CD4-positive, alpha-beta T cell treated with Interleukin-6 for 4 hours (primary cell): Measurements from ENCODE around the gene NCOA6.
"Not testable (repeated sequence)": the region's sequence is repeated elsewhere in the genome, so short reads cannot be mapped to it uniquely, and the experiment has no call there.

Experiments used
- DNase-seq: peaks from one replicate; pipeline ENCODE4 v3.0.0-alpha.2; 2020; ENCODE audit warnings: mixed read lengths

The NCOA6 gene

GRCh38 chr20:34824806-34825529 lies 483 bp downstream of the NCOA6 start:
- DNase-seq: peak; percentile 73

- peak; percentile 79 for DNase-seq
Observed at GRCh38 chr20:34824452-34824805, 1.0 kb downstream of the NCOA6 start.

GRCh38 chr20:34824026-34824425 lies 1.4 kb downstream of the NCOA6 start:
- no peak for DNase-seq

GRCh38 chr20:34820805-34821578 lies 4.5 kb downstream of the NCOA6 start:
- no peak for DNase-seq

- no peak for DNase-seq
Observed at GRCh38 chr20:34817801-34818200, 7.7 kb downstream of the NCOA6 start.

GRCh38 chr20:34817072-34817471 lies 8.4 kb downstream of the NCOA6 start:
- DNase-seq: no peak

- no peak for DNase-seq
Observed at GRCh38 chr20:34815636-34816035, 9.8 kb downstream of the NCOA6 start.

GRCh38 chr20:34808583-34808982 lies 16.9 kb downstream of the NCOA6 start:
- DNase-seq: no peak

GRCh38 chr20:34807944-34808465 lies 17.4 kb downstream of the NCOA6 start:
- DNase-seq: not testable (repeated sequence)

GRCh38 chr20:34806255-34806654 lies 19.2 kb downstream of the NCOA6 start:
- no peak for DNase-seq

- DNase-seq: no peak
Observed at GRCh38 chr20:34798871-34799270, 26.6 kb downstream of the NCOA6 start.

- DNase-seq: no peak
Observed at GRCh38 chr20:34798328-34798727, 27.1 kb downstream of the NCOA6 start.

GRCh38 chr20:34797012-34797995 lies 28.1 kb downstream of the NCOA6 start:
- DNase-seq: no peak

- no peak for DNase-seq
Observed at GRCh38 chr20:34794006-34794585, 31.4 kb downstream of the NCOA6 start.

GRCh38 chr20:34792687-34793363 lies 32.6 kb downstream of the NCOA6 start:
- DNase-seq: no peak

GRCh38 chr20:34791289-34792020 lies 34.0 kb downstream of the NCOA6 start:
- DNase-seq: no peak

GRCh38 chr20:34781220-34781619 lies 44.2 kb downstream of the NCOA6 start:
- DNase-seq: no peak

- DNase-seq: not testable (repeated sequence)
Observed at GRCh38 chr20:34780291-34780690, 45.2 kb downstream of the NCOA6 start.

GRCh38 chr20:34776177-34776576 lies 49.3 kb downstream of the NCOA6 start:
- DNase-seq: no peak

GRCh38 chr20:34774886-34775285 lies 50.6 kb downstream of the NCOA6 start:
- no peak for DNase-seq

- no peak for DNase-seq
Observed at GRCh38 chr20:34774449-34774848, 51.0 kb downstream of the NCOA6 start.
